SK-N-SH treated with all-trans-retinoic acid at 6 μM for 48 hours (cell line): ENCODE results near the gene SLC2A1.

Experiments used
- ATAC-seq: fragments of 200-7000 bp; cut with Tn5 transposase; 3 replicates; pipeline ENCODE4 v1.9.1; 2020; ENCODE audit warnings: mild to moderate bottlenecking, moderate library complexity
- BACH2 ChIP-seq: fragments of 250-450 bp; sonication (Bioruptor Pico); IDR thresholded peaks from 2 replicates; pipeline ENCODE4 v1.9.0; 2021; ENCODE audit warnings: mild to moderate bottlenecking, borderline replicate concordance
- CREB5 ChIP-seq: fragments of 250-450 bp; sonication (Bioruptor Pico); IDR thresholded peaks from 2 replicates; pipeline ENCODE4 v1.5.1; 2020; ENCODE audit warnings: low read depth, mild to moderate bottlenecking, moderate library complexity
- CSDC2 ChIP-seq: fragments of 250-450 bp; sonication (Bioruptor Pico); IDR thresholded peaks from 2 replicates; pipeline ENCODE4 v1.5.0; 2020; ENCODE audit warnings: mild to moderate bottlenecking, moderate library complexity
- CSRNP3 ChIP-seq: fragments of 250-450 bp; sonication (Bioruptor Pico); IDR thresholded peaks from 2 replicates; pipeline ENCODE4 v1.5.1; 2021; ENCODE audit warnings: mild to moderate bottlenecking, moderate library complexity
- ESRRG ChIP-seq: fragments of 250-450 bp; sonication (Bioruptor Pico); IDR thresholded peaks from 2 replicates; pipeline ENCODE4 v1.6.1; 2021; ENCODE audit warnings: mild to moderate bottlenecking
- GLIS3 ChIP-seq: fragments of 250-450 bp; sonication (Bioruptor Pico); IDR thresholded peaks from 2 replicates; pipeline ENCODE4 v1.5.0; 2020; ENCODE audit warnings: mild to moderate bottlenecking, moderate library complexity
- ISL1 ChIP-seq: fragments of 250-450 bp; sonication (Bioruptor Pico); IDR thresholded peaks from 2 replicates; pipeline ENCODE4 v2.1.2; 2022; ENCODE audit warnings: mild to moderate bottlenecking, moderate library complexity
- OSR1 ChIP-seq: fragments of 250-450 bp; sonication (Bioruptor Pico); IDR thresholded peaks from 2 replicates; pipeline ENCODE4 v1.8.0; 2022; ENCODE audit warnings: moderate library complexity, mild to moderate bottlenecking, inconsistent platforms
- PATZ1 ChIP-seq: fragments of 250-450 bp; sonication (Bioruptor Pico); IDR thresholded peaks from 2 replicates; pipeline ENCODE4 v1.8.0; 2020; ENCODE audit warnings: mild to moderate bottlenecking, moderate library complexity, borderline replicate concordance
- POU6F1 ChIP-seq: fragments of 250-450 bp; sonication (Bioruptor Pico); IDR thresholded peaks from 2 replicates; pipeline ENCODE4 v1.8.0; 2021; ENCODE audit warnings: low read depth, mild to moderate bottlenecking, moderate library complexity, borderline replicate concordance
- PPARA ChIP-seq: fragments of 250-450 bp; sonication (Bioruptor Pico); IDR thresholded peaks from 2 replicates; pipeline ENCODE4 v1.5.0; 2020; ENCODE audit warnings: mild to moderate bottlenecking, borderline replicate concordance
- RARB ChIP-seq: fragments of 250-450 bp; sonication (Bioruptor Pico); IDR thresholded peaks from 2 replicates; pipeline ENCODE4 v1.8.0; 2021; ENCODE audit warnings: mild to moderate bottlenecking, moderate library complexity
- SNAI2 ChIP-seq: fragments of 250-450 bp; sonication (Bioruptor Pico); IDR thresholded peaks from 2 replicates; pipeline ENCODE4 v1.5.0; 2020; ENCODE audit warnings: mild to moderate bottlenecking, moderate library complexity
- TCF4 ChIP-seq: fragments of 250-450 bp; sonication (Bioruptor Pico); IDR thresholded peaks from 2 replicates; pipeline ENCODE4 v1.8.0; 2021; ENCODE audit warnings: mild to moderate bottlenecking, moderate library complexity, borderline replicate concordance
- TOX ChIP-seq: fragments of 250-450 bp; sonication (Bioruptor Pico); IDR thresholded peaks from 2 replicates; pipeline ENCODE4 v1.8.0; 2021; ENCODE audit warnings: mild to moderate bottlenecking, moderate library complexity, borderline replicate concordance
- TSHZ2 ChIP-seq: fragments of 250-450 bp; sonication (Bioruptor Pico); IDR thresholded peaks from 2 replicates; pipeline ENCODE4 v1.5.0; 2020; ENCODE audit warnings: mild to moderate bottlenecking, moderate library complexity
- ZC3H10 ChIP-seq: fragments of 250-450 bp; sonication (Bioruptor Pico); IDR thresholded peaks from 2 replicates; pipeline ENCODE4 v1.5.1; 2021; ENCODE audit warnings: mild to moderate bottlenecking, moderate library complexity
- ZFP3 ChIP-seq: fragments of 250-450 bp; sonication (Bioruptor Pico); IDR thresholded peaks from 2 replicates; pipeline ENCODE4 v1.5.0; 2020; ENCODE audit warnings: mild to moderate bottlenecking, moderate library complexity
- ZFP30 ChIP-seq: fragments of 450-650 bp; formaldehyde crosslinking; IDR thresholded peaks from 2 replicates; pipeline ENCODE4 v1.5.0; 2022; ENCODE audit warnings: mild to moderate bottlenecking, moderate library complexity
- ZNF565 ChIP-seq: fragments of 450-650 bp; formaldehyde crosslinking; conservative IDR thresholded peaks from 2 replicates; pipeline ENCODE4 v1.5.0; 2020; ENCODE audit warnings: low read depth, mild to moderate bottlenecking, moderate library complexity
- ZNF70 ChIP-seq: fragments of 450-650 bp; formaldehyde crosslinking; IDR thresholded peaks from 2 replicates; pipeline ENCODE4 v1.5.0; 2020; ENCODE audit warnings: mild to moderate bottlenecking, moderate library complexity

SLC2A1 gene

GRCh38 chr1:42930178-42931107, 28.2 kb downstream of the SLC2A1 start:
- no peak for TF ChIP-seq OSR1
- TF ChIP-seq BACH2 (CRISPR knock-in tag): no peak
- no peak for TF ChIP-seq GLIS3
- TF ChIP-seq ESRRG (CRISPR knock-in tag): no peak
- no peak for TF ChIP-seq PATZ1
- no peak for TF ChIP-seq RARB (CRISPR knock-in tag)
- TF ChIP-seq CSDC2 (CRISPR knock-in tag): no peak
- TF ChIP-seq TOX (CRISPR knock-in tag): no peak
- no peak for TF ChIP-seq TSHZ2 (CRISPR knock-in tag)
- no peak for TF ChIP-seq CREB5 (CRISPR knock-in tag)
- no peak for TF ChIP-seq TCF4
- no peak for TF ChIP-seq PPARA (CRISPR knock-in tag)
- no peak for TF ChIP-seq CSRNP3
- TF ChIP-seq ZFP30 (CRISPR knock-in tag): no peak
- no peak for TF ChIP-seq ZC3H10 (CRISPR knock-in tag)
- no peak for TF ChIP-seq ZNF565 (CRISPR knock-in tag)
- TF ChIP-seq POU6F1 (CRISPR knock-in tag): no peak
- ATAC-seq: no peak

GRCh38 chr1:42929434-42930177, 29.1 kb downstream of the SLC2A1 start:
- no peak for TF ChIP-seq ISL1 (CRISPR knock-in tag)
- no peak for TF ChIP-seq ZNF70
- no peak for TF ChIP-seq ZFP3 (CRISPR knock-in tag)
- TF ChIP-seq POU6F1 (CRISPR knock-in tag): no peak
- no peak for TF ChIP-seq PATZ1
- TF ChIP-seq BACH2 (CRISPR knock-in tag): no peak
- TF ChIP-seq SNAI2 (CRISPR knock-in tag): no peak
- ATAC-seq: no peak
